GM12872 (cell line): Measurements from ENCODE around the gene GJA5.

Experiments used
- TF ChIP-seq, protein P1 (sequence below): IDR thresholded peaks from 3 replicates; pipeline ENCODE4 v1.5.1; 2011; ENCODE audit warnings: low read depth, mild to moderate bottlenecking, low read length, moderate library complexity; ENCODE audit not compliant: insufficient read depth

GJA5 gene

DNA sequence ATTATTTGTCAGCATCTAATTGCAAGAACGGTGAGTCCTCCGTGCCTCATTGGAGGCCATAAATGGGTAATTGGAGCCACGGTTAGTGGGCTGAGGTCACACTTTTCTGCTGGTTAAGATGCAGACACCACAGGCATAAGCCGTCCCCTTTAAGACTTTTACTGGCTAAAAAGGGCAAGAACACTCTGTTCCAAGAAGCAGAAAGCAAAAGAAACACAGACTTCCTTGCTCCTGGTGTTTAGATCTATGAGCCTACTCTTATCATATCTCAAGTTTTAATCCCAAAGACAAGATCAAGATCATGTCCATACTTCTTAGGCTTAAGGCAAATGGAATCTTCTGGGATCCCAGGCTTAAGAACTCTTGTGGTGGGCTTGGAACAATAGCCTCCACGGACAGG, 17.3 kb upstream of the GJA5 start:
- TF ChIP-seq, protein P1, sequence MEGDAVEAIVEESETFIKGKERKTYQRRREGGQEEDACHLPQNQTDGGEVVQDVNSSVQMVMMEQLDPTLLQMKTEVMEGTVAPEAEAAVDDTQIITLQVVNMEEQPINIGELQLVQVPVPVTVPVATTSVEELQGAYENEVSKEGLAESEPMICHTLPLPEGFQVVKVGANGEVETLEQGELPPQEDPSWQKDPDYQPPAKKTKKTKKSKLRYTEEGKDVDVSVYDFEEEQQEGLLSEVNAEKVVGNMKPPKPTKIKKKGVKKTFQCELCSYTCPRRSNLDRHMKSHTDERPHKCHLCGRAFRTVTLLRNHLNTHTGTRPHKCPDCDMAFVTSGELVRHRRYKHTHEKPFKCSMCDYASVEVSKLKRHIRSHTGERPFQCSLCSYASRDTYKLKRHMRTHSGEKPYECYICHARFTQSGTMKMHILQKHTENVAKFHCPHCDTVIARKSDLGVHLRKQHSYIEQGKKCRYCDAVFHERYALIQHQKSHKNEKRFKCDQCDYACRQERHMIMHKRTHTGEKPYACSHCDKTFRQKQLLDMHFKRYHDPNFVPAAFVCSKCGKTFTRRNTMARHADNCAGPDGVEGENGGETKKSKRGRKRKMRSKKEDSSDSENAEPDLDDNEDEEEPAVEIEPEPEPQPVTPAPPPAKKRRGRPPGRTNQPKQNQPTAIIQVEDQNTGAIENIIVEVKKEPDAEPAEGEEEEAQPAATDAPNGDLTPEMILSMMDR, result no peak

DNA sequence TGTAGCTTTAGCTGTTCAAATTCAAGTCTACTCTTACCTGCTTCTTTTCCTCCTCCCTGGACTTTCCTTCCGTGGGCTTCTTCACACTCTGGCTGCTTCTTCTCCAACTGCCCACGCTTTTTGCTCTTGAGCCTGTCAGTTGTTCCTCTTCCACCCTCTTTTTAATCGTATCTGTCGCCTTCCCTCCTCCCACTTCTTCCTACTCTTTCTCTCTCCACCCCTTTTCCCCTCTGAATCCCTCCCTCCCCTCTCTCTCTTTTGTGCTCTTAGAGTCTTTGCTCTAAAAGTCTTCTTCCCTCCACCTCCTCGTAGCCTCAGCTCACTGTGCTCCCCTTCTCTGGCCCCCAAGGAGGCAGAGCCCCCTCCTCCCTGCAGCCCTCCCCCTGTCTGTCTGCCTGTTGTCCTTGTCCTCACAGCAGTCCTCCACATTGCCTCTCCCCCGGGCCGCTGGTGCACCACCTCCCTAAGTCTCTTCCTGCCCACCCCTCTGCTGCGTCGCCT, 12.9 kb upstream of the GJA5 start:
- TF ChIP-seq, protein P1, result no peak

DNA sequence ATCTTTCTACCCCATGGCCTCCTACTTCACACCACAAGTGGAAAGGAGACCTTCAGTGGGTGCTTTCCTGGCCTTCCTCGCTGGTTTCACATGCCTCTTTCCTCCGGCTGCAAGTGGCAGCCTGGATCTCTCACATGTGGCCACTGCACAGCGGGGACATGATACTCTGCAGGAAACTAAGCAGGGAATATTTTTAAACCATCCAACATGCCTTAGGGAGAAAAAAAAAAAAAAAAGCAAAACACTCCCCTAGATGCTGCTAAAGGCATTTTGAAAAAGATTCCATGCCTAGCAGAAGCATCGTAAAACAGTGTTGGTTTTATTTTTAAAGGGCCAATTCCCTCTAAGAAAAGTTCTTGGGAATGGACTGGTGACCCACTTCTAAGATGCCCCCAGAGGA, 12.2 kb upstream of the GJA5 start:
- TF ChIP-seq, protein P1, result no peak

DNA sequence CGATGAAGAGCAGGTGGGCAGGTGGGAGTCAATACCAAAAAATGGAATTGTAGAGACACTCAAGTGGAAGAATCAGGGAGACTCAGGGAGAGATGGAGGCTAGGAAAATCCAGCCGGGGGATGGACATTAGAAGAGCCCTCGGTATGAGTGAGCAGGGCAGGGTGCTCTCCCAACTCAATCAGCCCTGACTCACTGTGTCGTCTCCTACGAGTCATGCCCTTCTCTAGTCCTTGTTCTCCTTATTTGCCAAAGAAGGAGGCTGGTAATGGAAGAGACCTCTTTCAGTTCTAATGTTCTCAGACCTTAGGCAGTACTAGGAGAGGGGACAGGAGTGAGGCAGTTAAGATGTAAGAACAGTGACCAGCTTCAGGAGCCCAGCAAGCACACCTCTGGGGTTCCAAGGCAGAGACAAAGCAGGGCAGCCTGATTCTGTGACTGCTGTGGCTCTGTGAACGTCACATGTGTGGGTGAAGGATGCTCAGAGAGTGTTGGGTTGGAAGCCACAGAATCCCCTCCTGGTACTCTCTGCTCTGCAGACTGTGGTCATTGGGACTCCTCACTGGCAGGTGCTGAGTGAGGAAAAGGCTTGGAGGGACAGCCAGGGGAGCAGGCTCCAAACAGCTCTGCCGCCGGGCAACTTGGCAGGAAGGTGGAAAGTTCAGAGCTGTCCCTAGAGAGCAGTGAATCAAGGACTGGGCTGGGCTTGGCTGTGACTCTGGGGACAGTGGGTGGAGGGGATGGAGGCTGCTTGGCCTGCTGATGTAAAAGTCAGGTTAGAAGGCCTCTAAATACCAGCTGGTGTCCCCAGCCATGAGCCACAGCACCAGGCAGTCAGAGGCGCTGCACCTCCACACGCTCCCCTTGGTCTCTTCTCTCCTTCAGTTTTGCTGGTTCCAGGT, 11.1 kb upstream of the GJA5 start:
- TF ChIP-seq, protein P1, result no peak

DNA sequence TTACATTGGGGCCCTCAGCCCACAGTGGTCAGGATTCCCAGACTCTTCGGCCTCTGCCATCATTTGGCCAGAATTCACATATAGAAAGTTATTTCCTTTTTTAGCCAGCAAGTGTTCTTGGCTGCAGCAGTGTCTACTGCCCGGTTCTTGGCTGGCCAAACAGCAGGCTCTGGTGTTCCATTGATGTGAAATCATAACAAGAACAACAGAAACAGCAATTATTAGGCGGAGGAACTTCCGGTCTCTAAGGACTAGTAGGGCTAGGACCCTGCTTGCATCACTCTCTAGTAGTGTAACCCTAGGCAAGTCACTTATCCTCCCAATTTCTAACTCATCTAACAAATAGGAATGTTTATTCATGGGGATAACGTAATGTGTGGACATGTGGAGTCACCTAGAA, 8.7 kb upstream of the GJA5 start:
- TF ChIP-seq, protein P1, result no peak

DNA sequence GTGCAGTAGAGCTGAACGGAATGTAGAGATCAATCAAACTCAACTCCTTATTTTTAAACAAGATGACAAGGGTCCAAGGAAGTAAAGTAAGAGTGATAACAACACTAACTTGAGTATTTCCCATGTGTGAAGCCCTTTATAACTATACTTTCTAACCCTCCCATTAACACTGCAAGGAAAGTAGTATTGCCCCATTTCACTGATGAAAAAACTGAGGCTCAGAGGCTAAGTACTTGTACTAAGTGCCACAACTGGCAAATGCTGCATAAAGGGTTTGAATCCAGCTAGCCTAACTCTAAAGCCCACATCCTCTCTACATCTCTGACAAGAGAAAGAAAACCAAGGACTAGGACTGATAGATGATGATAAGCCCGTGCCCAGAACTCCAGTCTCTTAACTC, 8.2 kb upstream of the GJA5 start:
- TF ChIP-seq, protein P1, result no peak

DNA sequence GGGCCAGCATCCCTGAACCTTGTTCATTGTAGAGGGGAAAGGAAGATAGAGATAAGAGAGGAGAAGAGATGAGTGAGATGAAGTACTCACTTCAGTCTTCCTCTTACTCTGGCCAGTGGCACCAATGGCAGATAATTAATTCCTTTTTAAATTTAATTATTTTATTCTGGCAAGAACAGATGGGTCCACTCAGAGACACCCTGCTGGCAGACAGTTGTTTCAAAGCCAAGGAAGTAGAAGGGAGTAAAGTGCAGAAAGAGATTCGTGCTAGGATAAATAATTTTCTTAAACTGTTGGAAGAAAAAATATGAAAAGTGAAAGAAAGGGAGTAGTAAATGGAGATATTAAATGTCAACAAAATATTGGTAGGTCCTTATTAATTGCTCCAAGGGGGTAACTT, 7.7 kb upstream of the GJA5 start:
- TF ChIP-seq, protein P1, result no peak
